ENCODE measurements around the gene IFNGR2. TPM values are rescaled to one million over a fixed set of nuclear protein-coding genes. Genes with fewer than 3 reads are reported as not detected.

IFNGR2 gene
- total and polyA plus RNA-seq, 5 donors from 2014 or later: 10.2 to 37.2 (median 22.8) TPM

DNA sequence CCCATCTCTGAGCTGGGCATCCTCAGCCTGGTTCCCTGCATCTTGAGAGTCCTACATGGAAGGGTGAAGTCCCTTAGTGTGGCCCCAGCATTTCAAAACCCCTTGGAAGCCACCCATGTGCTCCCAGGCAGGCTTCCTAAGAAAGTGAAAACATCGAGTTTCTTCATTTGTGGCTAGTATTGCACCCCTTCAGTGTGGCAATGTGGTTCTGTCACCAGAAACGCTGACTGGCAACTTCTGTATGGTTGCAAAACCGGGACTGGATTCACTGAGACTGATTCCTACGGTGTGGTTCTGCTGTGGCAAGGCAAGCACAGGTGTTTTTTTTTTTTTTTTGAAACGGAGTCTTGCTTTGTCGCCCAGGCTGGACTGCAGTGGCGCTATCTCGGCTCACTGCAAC lies 9.0 kb upstream of the IFNGR2 start:
- DNase-seq: no peak
- Mint-ChIP-seq H3K4me3 (no peak overlapping the region), H3K27me3 (peaks cover 29% of the 10 kb centered on the region), H3K27ac (no peak overlapping the region), H3K36me3 (peaks cover 3% of the 10 kb centered on the region), H3K4me1 (peaks cover 0 to 5% (median 2%) of the 10 kb centered on the region in 4 donors), H3K9me3 (peaks cover 0 to 1% (median 0%) of the 10 kb centered on the region in 7 donors)
- ATAC-seq (ENCODE audit: low read depth in 2 of 2): no peak
- no peaks in the 10 kb centered on the region for H3K27me3 ChIP-seq (ENCODE audit: control insufficient read depth, insufficient read depth, low read length)
- no peaks in the 10 kb centered on the region for H3K9me3 ChIP-seq (ENCODE audit: control insufficient read depth in 2 of 2, low read length in 2 of 2)
- H3K27ac ChIP-seq (ENCODE audit: insufficient read depth, low read length, poor library complexity, severe bottlenecking): no peak overlapping the region
- no peaks in the 10 kb centered on the region for H3K36me3 ChIP-seq (ENCODE audit: control insufficient read depth, insufficient read depth, low read length)
- H3K4me1 ChIP-seq (ENCODE audit: control insufficient read depth, insufficient read depth, low read length, poor library complexity, severe bottlenecking): no peaks in the 10 kb centered on the region
- no peak overlapping the region for H3K4me3 ChIP-seq (ENCODE audit: low read depth, low read length)

GRCh38 chr21:33395891-33396331 lies 7.3 kb upstream of the IFNGR2 start:
- Histone ChIP-seq H3K27me3 (ENCODE audit: control insufficient read depth, insufficient read depth, low read length) (no peaks in the 10 kb centered on the region), H3K36me3 (ENCODE audit: control insufficient read depth, insufficient read depth, low read length) (no peaks in the 10 kb centered on the region), H3K27ac (ENCODE audit: insufficient read depth, low read length, poor library complexity, severe bottlenecking) (no peak overlapping the region), H3K4me1 (ENCODE audit: control insufficient read depth, insufficient read depth, low read length, poor library complexity, severe bottlenecking) (no peaks in the 10 kb centered on the region), H3K4me3 (ENCODE audit: low read depth, low read length) (no peak overlapping the region), H3K9me3 (ENCODE audit: control insufficient read depth in 2 of 2, low read length in 2 of 2) (no peaks in the 10 kb centered on the region)
- DNase-seq (no peak), ATAC-seq (ENCODE audit: low read depth in 2 of 2) (no peak)
- Mint-ChIP-seq H3K27ac (peak overlapping the region in 1 of 3 donors; percentile 25), H3K4me3 (peak overlapping the region in 1 of 4 donors; percentile 14), H3K4me1 (peaks cover 0 to 13% (median 6%) of the 10 kb centered on the region in 4 donors), H3K36me3 (peaks cover 3% of the 10 kb centered on the region), H3K9me3 (peaks cover 0 to 1% (median 0%) of the 10 kb centered on the region in 7 donors), H3K27me3 (peaks cover 23% of the 10 kb centered on the region)

DNA sequence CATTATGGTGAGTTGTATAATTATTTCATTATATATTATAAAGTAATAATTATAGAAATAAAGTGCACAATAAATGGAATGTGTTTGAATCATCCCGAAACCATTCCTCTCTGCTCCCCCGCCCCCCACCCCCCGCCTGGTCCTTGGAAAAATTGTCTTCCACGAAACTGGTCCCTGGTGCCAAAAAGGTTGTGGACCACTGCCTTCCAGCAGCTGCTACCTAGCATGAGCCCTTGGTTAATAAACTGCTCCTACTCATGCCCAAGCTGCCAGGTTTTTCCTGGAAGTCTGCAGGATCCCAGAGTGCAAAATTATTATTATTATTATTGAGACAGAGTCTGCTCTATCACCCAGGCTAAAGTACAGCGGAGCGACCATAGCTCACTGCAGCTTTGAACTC lies 6.8 kb upstream of the IFNGR2 start:
- no peak overlapping the region for H3K27ac ChIP-seq (ENCODE audit: insufficient read depth, low read length, poor library complexity, severe bottlenecking)
- H3K9me3 ChIP-seq (ENCODE audit: control insufficient read depth in 2 of 2, low read length in 2 of 2): no peaks in the 10 kb centered on the region
- no peaks in the 10 kb centered on the region for H3K36me3 ChIP-seq (ENCODE audit: control insufficient read depth, insufficient read depth, low read length)
- H3K9me3 Mint-ChIP-seq: peaks cover 0 to 1% (median 0%) of the 10 kb centered on the region in 7 donors
- DNase-seq: no peak
- no peaks in the 10 kb centered on the region for H3K4me1 ChIP-seq (ENCODE audit: control insufficient read depth, insufficient read depth, low read length, poor library complexity, severe bottlenecking)
- peaks cover 0 to 15% (median 8%) of the 10 kb centered on the region in 4 donors for H3K4me1 Mint-ChIP-seq
- peaks cover 3% of the 10 kb centered on the region for H3K36me3 Mint-ChIP-seq
- peaks cover 22% of the 10 kb centered on the region for H3K27me3 Mint-ChIP-seq
- H3K27me3 ChIP-seq (ENCODE audit: control insufficient read depth, insufficient read depth, low read length): no peaks in the 10 kb centered on the region
- H3K27ac Mint-ChIP-seq: no peak overlapping the region
- H3K4me3 ChIP-seq (ENCODE audit: low read depth, low read length): no peak overlapping the region
- no peak for ATAC-seq (ENCODE audit: low read depth in 2 of 2)
- peak overlapping the region in 1 of 4 donors; percentile 14 for H3K4me3 Mint-ChIP-seq

- H3K36me3 Mint-ChIP-seq: peaks cover 3% of the 10 kb centered on the region
- Histone ChIP-seq H3K27me3 (ENCODE audit: control insufficient read depth, insufficient read depth, low read length) (no peaks in the 10 kb centered on the region), H3K4me3 (ENCODE audit: low read depth, low read length) (no peak overlapping the region), H3K27ac (ENCODE audit: insufficient read depth, low read length, poor library complexity, severe bottlenecking) (no peak overlapping the region), H3K9me3 (ENCODE audit: control insufficient read depth in 2 of 2, low read length in 2 of 2) (no peaks in the 10 kb centered on the region), H3K36me3 (ENCODE audit: control insufficient read depth, insufficient read depth, low read length) (no peaks in the 10 kb centered on the region), H3K4me1 (ENCODE audit: control insufficient read depth, insufficient read depth, low read length, poor library complexity, severe bottlenecking) (no peaks in the 10 kb centered on the region)
- DNase-seq: no peak
- peaks cover 0 to 17% (median 8%) of the 10 kb centered on the region in 4 donors for H3K4me1 Mint-ChIP-seq
- peaks cover 17% of the 10 kb centered on the region for H3K27me3 Mint-ChIP-seq
- H3K9me3 Mint-ChIP-seq: peaks cover 0 to 1% (median 0%) of the 10 kb centered on the region in 7 donors
- no peak for ATAC-seq (ENCODE audit: low read depth in 2 of 2)
- H3K27ac Mint-ChIP-seq: no peak overlapping the region
- H3K4me3 Mint-ChIP-seq: no peak overlapping the region
Observed at GRCh38 chr21:33396951-33397350, 6.3 kb upstream of the IFNGR2 start.

GRCh38 chr21:33397717-33398116 lies 5.5 kb upstream of the IFNGR2 start:
- ATAC-seq (ENCODE audit: low read depth in 2 of 2) (no peak), DNase-seq (no peak)
- H3K9me3 Mint-ChIP-seq: peaks cover 0 to 1% (median 0%) of the 10 kb centered on the region in 7 donors
- H3K4me1 ChIP-seq (ENCODE audit: control insufficient read depth, insufficient read depth, low read length, poor library complexity, severe bottlenecking): peaks cover 4% of the 10 kb centered on the region
- H3K4me3 ChIP-seq (ENCODE audit: low read depth, low read length): no peak overlapping the region
- no peak overlapping the region for H3K4me3 Mint-ChIP-seq
- H3K9me3 ChIP-seq (ENCODE audit: control insufficient read depth in 2 of 2, low read length in 2 of 2): no peaks in the 10 kb centered on the region
- H3K27ac ChIP-seq (ENCODE audit: insufficient read depth, low read length, poor library complexity, severe bottlenecking): no peak overlapping the region
- H3K27me3 ChIP-seq (ENCODE audit: control insufficient read depth, insufficient read depth, low read length): no peaks in the 10 kb centered on the region
- peaks cover 2% of the 10 kb centered on the region for H3K36me3 Mint-ChIP-seq
- no peaks in the 10 kb centered on the region for H3K36me3 ChIP-seq (ENCODE audit: control insufficient read depth, insufficient read depth, low read length)
- H3K27ac Mint-ChIP-seq: no peak overlapping the region
- peaks cover 12% of the 10 kb centered on the region for H3K27me3 Mint-ChIP-seq
- peaks cover 0 to 23% (median 6%) of the 10 kb centered on the region in 4 donors for H3K4me1 Mint-ChIP-seq

DNA sequence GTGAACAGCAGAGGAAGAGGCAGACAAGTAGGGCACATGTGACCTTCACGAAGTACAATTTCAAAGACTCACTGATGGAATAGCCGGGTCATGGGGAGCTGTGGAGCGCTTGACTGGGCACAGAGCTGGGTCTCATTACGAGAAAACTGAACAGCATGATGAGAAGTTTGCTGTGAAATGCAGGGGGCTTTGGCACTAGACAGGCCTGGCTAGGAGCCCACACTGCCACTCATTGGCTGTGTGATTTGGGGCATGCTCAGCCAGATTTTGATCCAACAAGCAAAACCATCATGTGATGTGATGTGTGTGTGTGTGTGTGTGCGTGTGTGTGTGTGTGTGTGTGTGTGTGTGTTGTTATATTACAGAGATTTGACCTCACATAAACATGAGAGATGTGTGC lies 4.9 kb upstream of the IFNGR2 start:
- H3K4me1 Mint-ChIP-seq: peaks cover 0 to 24% (median 6%) of the 10 kb centered on the region in 4 donors
- Histone ChIP-seq H3K4me1 (ENCODE audit: control insufficient read depth, insufficient read depth, low read length, poor library complexity, severe bottlenecking) (peaks cover 8% of the 10 kb centered on the region), H3K36me3 (ENCODE audit: control insufficient read depth, insufficient read depth, low read length) (no peaks in the 10 kb centered on the region), H3K27ac (ENCODE audit: insufficient read depth, low read length, poor library complexity, severe bottlenecking) (no peak overlapping the region), H3K4me3 (ENCODE audit: low read depth, low read length) (no peak overlapping the region), H3K27me3 (ENCODE audit: control insufficient read depth, insufficient read depth, low read length) (no peaks in the 10 kb centered on the region), H3K9me3 (ENCODE audit: control insufficient read depth in 2 of 2, low read length in 2 of 2) (no peaks in the 10 kb centered on the region)
- ATAC-seq (ENCODE audit: low read depth in 2 of 2) (no peak), DNase-seq (no peak)
- no peaks in the 10 kb centered on the region for H3K36me3 Mint-ChIP-seq
- H3K4me3 Mint-ChIP-seq: no peak overlapping the region
- peaks cover 0 to 1% (median 0%) of the 10 kb centered on the region in 7 donors for H3K9me3 Mint-ChIP-seq
- H3K27me3 Mint-ChIP-seq: peaks cover 12% of the 10 kb centered on the region
- H3K27ac Mint-ChIP-seq: peak overlapping the region in 2 of 3 donors; percentile 1 to 46

DNA sequence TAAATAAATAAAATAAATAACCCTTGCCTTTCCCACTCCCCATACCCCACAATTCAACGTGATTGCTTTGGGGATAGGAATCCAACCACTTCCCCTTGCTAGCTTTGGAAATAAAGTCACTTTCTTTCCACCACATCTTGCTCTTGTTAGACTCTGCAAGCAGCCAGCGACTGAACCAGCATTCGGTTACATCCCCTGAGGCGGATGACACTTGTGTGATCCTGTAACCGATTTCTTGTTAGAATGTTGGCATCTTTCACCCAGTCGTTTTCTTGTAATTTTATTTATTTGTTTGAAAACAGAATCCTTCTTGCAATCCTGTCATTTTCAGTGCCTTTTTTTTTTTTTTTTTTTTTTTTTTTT lies 1.6 kb upstream of the IFNGR2 start:
- no peaks in the 10 kb centered on the region for H3K36me3 ChIP-seq (ENCODE audit: control insufficient read depth, insufficient read depth, low read length)
- H3K27me3 Mint-ChIP-seq: peaks cover 16% of the 10 kb centered on the region
- no peak overlapping the region for H3K4me3 ChIP-seq (ENCODE audit: low read depth, low read length)
- no peak overlapping the region for H3K27ac Mint-ChIP-seq
- no peak for DNase-seq
- peaks cover 0 to 2% (median 0%) of the 10 kb centered on the region in 7 donors for H3K9me3 Mint-ChIP-seq
- peaks cover 38% of the 10 kb centered on the region for H3K4me1 ChIP-seq (ENCODE audit: control insufficient read depth, insufficient read depth, low read length, poor library complexity, severe bottlenecking)
- H3K36me3 Mint-ChIP-seq: no peaks in the 10 kb centered on the region
- no peak overlapping the region for H3K27ac ChIP-seq (ENCODE audit: insufficient read depth, low read length, poor library complexity, severe bottlenecking)
- H3K9me3 ChIP-seq (ENCODE audit: control insufficient read depth in 2 of 2, low read length in 2 of 2): no peaks in the 10 kb centered on the region
- peaks cover 0 to 51% (median 27%) of the 10 kb centered on the region in 4 donors for H3K4me1 Mint-ChIP-seq
- H3K27me3 ChIP-seq (ENCODE audit: control insufficient read depth, insufficient read depth, low read length): no peaks in the 10 kb centered on the region
- peak overlapping the region; percentile 56 to 90 (median 78) for H3K4me3 Mint-ChIP-seq
- ATAC-seq (ENCODE audit: low read depth in 2 of 2): no peak
